ENCODE measurements around the gene SPAG8. TPM values are rescaled to one million over a fixed set of nuclear protein-coding genes. Genes with fewer than 3 reads are reported as not detected.

SPAG8 gene
- total and polyA plus RNA-seq, 2 experiments from 2014 or later, result 0.45 TPM

DNA sequence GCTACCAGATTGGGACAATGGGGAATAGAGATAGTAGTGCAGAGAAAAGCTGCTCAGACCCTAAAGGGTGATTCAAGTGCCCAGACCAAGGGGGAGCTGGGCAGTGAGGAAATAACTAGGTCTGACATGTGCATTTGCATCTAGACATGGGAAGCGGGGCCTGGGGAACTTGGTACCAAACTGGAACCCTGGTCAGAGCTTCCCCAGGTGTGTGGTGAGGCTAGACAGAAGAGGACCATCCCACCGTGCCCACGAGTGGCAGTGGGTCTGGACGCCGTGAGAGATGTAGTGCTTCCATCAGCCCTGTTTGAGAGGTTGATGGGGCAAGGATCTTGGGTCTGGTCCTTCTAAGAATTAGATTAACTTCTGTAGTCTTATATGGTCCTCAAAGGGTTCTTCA is 24.5 kb upstream of the SPAG8 start (continued):
- TF ChIP-seq, protein P1, sequence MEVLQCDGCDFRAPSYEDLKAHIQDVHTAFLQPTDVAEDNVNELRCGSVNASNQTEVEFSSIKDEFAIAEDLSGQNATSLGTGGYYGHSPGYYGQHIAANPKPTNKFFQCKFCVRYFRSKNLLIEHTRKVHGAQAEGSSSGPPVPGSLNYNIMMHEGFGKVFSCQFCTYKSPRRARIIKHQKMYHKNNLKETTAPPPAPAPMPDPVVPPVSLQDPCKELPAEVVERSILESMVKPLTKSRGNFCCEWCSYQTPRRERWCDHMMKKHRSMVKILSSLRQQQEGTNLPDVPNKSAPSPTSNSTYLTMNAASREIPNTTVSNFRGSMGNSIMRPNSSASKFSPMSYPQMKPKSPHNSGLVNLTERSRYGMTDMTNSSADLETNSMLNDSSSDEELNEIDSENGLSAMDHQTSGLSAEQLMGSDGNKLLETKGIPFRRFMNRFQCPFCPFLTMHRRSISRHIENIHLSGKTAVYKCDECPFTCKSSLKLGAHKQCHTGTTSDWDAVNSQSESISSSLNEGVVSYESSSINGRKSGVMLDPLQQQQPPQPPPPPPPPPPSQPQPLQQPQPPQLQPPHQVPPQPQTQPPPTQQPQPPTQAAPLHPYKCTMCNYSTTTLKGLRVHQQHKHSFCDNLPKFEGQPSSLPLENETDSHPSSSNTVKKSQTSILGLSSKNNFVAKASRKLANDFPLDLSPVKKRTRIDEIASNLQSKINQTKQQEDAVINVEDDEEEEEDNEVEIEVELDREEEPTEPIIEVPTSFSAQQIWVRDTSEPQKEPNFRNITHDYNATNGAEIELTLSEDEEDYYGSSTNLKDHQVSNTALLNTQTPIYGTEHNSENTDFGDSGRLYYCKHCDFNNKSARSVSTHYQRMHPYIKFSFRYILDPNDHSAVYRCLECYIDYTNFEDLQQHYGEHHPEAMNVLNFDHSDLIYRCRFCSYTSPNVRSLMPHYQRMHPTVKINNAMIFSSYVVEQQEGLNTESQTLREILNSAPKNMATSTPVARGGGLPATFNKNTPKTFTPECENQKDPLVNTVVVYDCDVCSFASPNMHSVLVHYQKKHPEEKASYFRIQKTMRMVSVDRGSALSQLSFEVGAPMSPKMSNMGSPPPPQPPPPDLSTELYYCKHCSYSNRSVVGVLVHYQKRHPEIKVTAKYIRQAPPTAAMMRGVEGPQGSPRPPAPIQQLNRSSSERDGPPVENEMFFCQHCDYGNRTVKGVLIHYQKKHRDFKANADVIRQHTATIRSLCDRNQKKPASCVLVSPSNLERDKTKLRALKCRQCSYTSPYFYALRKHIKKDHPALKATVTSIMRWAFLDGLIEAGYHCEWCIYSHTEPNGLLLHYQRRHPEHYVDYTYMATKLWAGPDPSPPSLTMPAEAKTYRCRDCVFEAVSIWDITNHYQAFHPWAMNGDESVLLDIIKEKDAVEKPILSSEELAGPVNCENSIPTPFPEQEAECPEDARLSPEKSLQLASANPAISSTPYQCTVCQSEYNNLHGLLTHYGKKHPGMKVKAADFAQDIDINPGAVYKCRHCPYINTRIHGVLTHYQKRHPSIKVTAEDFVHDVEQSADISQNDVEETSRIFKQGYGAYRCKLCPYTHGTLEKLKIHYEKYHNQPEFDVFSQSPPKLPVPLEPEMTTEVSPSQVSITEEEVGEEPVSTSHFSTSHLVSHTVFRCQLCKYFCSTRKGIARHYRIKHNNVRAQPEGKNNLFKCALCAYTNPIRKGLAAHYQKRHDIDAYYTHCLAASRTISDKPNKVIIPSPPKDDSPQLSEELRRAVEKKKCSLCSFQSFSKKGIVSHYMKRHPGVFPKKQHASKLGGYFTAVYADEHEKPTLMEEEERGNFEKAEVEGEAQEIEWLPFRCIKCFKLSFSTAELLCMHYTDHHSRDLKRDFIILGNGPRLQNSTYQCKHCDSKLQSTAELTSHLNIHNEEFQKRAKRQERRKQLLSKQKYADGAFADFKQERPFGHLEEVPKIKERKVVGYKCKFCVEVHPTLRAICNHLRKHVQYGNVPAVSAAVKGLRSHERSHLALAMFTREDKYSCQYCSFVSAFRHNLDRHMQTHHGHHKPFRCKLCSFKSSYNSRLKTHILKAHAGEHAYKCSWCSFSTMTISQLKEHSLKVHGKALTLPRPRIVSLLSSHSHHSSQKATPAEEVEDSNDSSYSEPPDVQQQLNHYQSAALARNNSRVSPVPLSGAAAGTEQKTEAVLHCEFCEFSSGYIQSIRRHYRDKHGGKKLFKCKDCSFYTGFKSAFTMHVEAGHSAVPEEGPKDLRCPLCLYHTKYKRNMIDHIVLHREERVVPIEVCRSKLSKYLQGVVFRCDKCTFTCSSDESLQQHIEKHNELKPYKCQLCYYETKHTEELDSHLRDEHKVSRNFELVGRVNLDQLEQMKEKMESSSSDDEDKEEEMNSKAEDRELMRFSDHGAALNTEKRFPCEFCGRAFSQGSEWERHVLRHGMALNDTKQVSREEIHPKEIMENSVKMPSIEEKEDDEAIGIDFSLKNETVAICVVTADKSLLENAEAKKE (CRISPR knock-in tag; IDR thresholded peaks at IDR 0.05), result no peak
- TF ChIP-seq EZH2 (IDR thresholded peaks at IDR 0.05; ENCODE audit: low read depth, unreplicated experiment), result no peak

- Mint-ChIP-seq H3K4me1 (peaks cover 21% of the 10 kb centered on the region), H3K4me3 (no peak overlapping the region), H3K36me3 (ENCODE audit: low read depth) (no peaks in the 10 kb centered on the region), H3K27ac (no peak overlapping the region), H3K27me3 (ENCODE audit: insufficient read depth, low read depth, poor library complexity) (peaks cover 7% of the 10 kb centered on the region), H3K9me3 (no peaks in the 10 kb centered on the region; the same call in 2 of the 3 replicates)
- H3K4me2 ChIP-seq, result no peak overlapping the region
- H3K79me2 ChIP-seq (replicated peaks; ENCODE audit: insufficient read depth), result no peaks in the 10 kb centered on the region
- no peaks in the 10 kb centered on the region for H3F3A ChIP-seq (replicated peaks; ENCODE audit: low read depth)
- no peaks in the 10 kb centered on the region for H3K36me3 ChIP-seq (ENCODE audit: insufficient read depth)
- H3K4me3 ChIP-seq, result no peak overlapping the region
- H3K27me3 ChIP-seq (ENCODE audit: insufficient read depth), result no peaks in the 10 kb centered on the region
- H2AFZ ChIP-seq, result no peak overlapping the region
- H4K20me1 ChIP-seq (replicated peaks; ENCODE audit: insufficient read depth), result no peaks in the 10 kb centered on the region; the same call in 1 of the 2 replicates
- H3K9me2 ChIP-seq (ENCODE audit: insufficient read depth), result peaks cover 5% of the 10 kb centered on the region; the same call in 1 of the 2 replicates
- no peak overlapping the region for H3K27ac ChIP-seq (ENCODE audit: low read depth)
- TF ChIP-seq STAT1 (IDR thresholded peaks at IDR 0.05; ENCODE audit: unreplicated experiment) (no peak), ZNF114 (CRISPR knock-in tag; IDR thresholded peaks at IDR 0.05) (no peak), CREB1 (CRISPR knock-in tag; IDR thresholded peaks at IDR 0.05; ENCODE audit: low read depth) (no peak), JUNB (IDR thresholded peaks at IDR 0.05; ENCODE audit: unreplicated experiment) (no peak)
- ATAC-seq (no peak), DNase-seq (ENCODE audit: low spot score) (no peak)
- H3K4me1 ChIP-seq (ENCODE audit: insufficient read depth), result no peaks in the 10 kb centered on the region
Measured at GRCh38 chr9:35835766-35836165, 23.7 kb upstream of the SPAG8 start.

Data from GM23338 (cell line).